Ovary (tissue), 3 donors: ENCODE results near the gene LAMB4.

Experiments
- CTCF ChIP-seq, 3 donors: fragments of 450-650 bp in 2 of 3; fragments of 200-600 bp in 1 of 3; IDR thresholded peaks; one replicate each; pipeline versions ENCODE4 v1.5.1 to v1.8.0; 2016 to 2022; ENCODE audit warnings: antibody characterized with exemption in 3 of 3, mild to moderate bottlenecking in 1 of 3
- POLR2A ChIP-seq: fragments of 450-650 bp; IDR thresholded peaks from one replicate; pipeline ENCODE4 v1.6.1; 2017; ENCODE audit warnings: antibody characterized with exemption, mild to moderate bottlenecking, moderate library complexity
- donor health status: DM: no; HTN: no; CAD: no.

GRCh38 chr7:108164946-108165345 lies 34.8 kb upstream of the LAMB4 start:
- TF ChIP-seq CTCF (IDR thresholded peaks at IDR 0.05) (no peak), POLR2A (no peak)
